ENCODE results near the gene KREMEN1. TPM values are rescaled to one million over a fixed set of nuclear protein-coding genes. Genes with fewer than 3 reads are reported as not detected.

The KREMEN1 gene
- total and polyA plus RNA-seq, 9 of the 15 experiments (the other 6 are each of a cell fraction or from before 2014, with no cell fraction given): 0.69 to 11.5 (median 4.3) TPM

GRCh38 chr22:29141078-29141688 lies 68.3 kb downstream of the KREMEN1 start:
- intact Hi-C loops (cut with micrococcal nuclease) (no loop called here), in situ Hi-C loops (cut with MboI) (no loop called here)
- Histone ChIP-seq H3K4me3 (no peak overlapping the region), H3K9me3 (replicated peaks; ENCODE audit: control insufficient read depth, insufficient read depth, low read depth, low read length) (no peaks in the 10 kb centered on the region), H3K27ac (ENCODE audit: extremely low read depth, low read depth, low read length) (no peak overlapping the region), H3K9ac (ENCODE audit: insufficient read depth in 1 of 2, low read depth in 2 of 2, low read length in 2 of 2) (no peak overlapping the region), H3K4me2 (ENCODE audit: insufficient read depth, low read length) (no peak overlapping the region), H3K79me2 (ENCODE audit: control insufficient read depth, insufficient read depth, low read length) (no peaks in the 10 kb centered on the region), H3K36me3 (ENCODE audit: control insufficient read depth, insufficient read depth, low read length) (peaks cover 10% of the 10 kb centered on the region; the same call in 2 of the 3 replicates), H3K4me1 (replicated peaks in 1 of 2; ENCODE audit: control insufficient read depth in 2 of 2, insufficient read depth in 2 of 2, low read length in 2 of 2) (peaks cover 0 to 20% of the 10 kb centered on the region in 2 experiments; a peak in 2 of 5 replicates), H4K20me1 (replicated peaks; ENCODE audit: control insufficient read depth, insufficient read depth, low read length) (no peaks in the 10 kb centered on the region), H3K27me3 (ENCODE audit: control insufficient read depth in 2 of 2, insufficient read depth in 2 of 2, low read length in 2 of 2) (no peaks in the 10 kb centered on the region), H3K9me1 (ENCODE audit: control insufficient read depth, insufficient read depth, low read length) (no peaks in the 10 kb centered on the region), H2AFZ (ENCODE audit: low read depth, low read length) (no peak overlapping the region)
- WGBS (ENCODE audit: insufficient coverage, low coverage, missing lambda C conversion rate): 57% methylated on average over 7 of the region's 10 CpGs
- BruUV-seq (replicated peaks): no TSS peak
- ChIA-PET POLR2A (interaction anchor here (0.6 to 0.7 kb wide), 3 partner anchors 11 to 381 kb away, joined by 3 to 6 read pairs (median 4); no protein-coding TSS in a partner anchor), CTCF (ENCODE audit: low intra/inter-chr PET ratio) (no interaction called here)
- FAIRE-seq (no peak), DNase-seq (ENCODE audit: extremely low read depth in 1 of 4, low spot score in 3 of 4) (no peak), ATAC-seq (no peak)
- TF ChIP-seq ZNF444 (CRISPR knock-in tag; IDR thresholded peaks at IDR 0.05): no peak
- TF ChIP-seq NR1H2 (CRISPR knock-in tag; IDR thresholded peaks at IDR 0.05): no peak
- no peak for TF ChIP-seq ZNF41 (CRISPR knock-in tag; conservative IDR thresholded peaks at IDR 0.05)
- no peak for TF ChIP-seq MCM2 (IDR thresholded peaks at IDR 0.05; ENCODE audit: low read depth)
- TF ChIP-seq ZNF707 (CRISPR knock-in tag; conservative IDR thresholded peaks at IDR 0.05): no peak
- no peak for TF ChIP-seq HNRNPH1 (optimal IDR thresholded peaks at IDR 0.05; ENCODE audit: low read depth, low read length)
- no peak for TF ChIP-seq XRCC4 (IDR thresholded peaks at IDR 0.05; ENCODE audit: extremely low read depth, insufficient read depth, insufficient read length)
- TF ChIP-seq ZNF280B (CRISPR knock-in tag; IDR thresholded peaks at IDR 0.05): no peak
- no peak for TF ChIP-seq NONO (IDR thresholded peaks at IDR 0.05; ENCODE audit: low read depth in 2 of 2, low read length in 1 of 2)
- TF ChIP-seq TAL1 (IDR thresholded peaks at IDR 0.05): no peak
- TF ChIP-seq CBX3 (IDR thresholded peaks at IDR 0.05; ENCODE audit: borderline replicate concordance in 1 of 2, low read length in 2 of 2): no peak
- TF ChIP-seq ZBTB26 (CRISPR knock-in tag; IDR thresholded peaks at IDR 0.05): no peak
- TF ChIP-seq CBX5 (IDR thresholded peaks at IDR 0.05; ENCODE audit: borderline replicate concordance, low read depth): no peak
- TF ChIP-seq TSHZ1 (CRISPR knock-in tag; IDR thresholded peaks at IDR 0.05): no peak
- no peak for TF ChIP-seq ETS2 (tag; IDR thresholded peaks at IDR 0.05; ENCODE audit: borderline replicate concordance, poor library complexity, severe bottlenecking)
- no peak for TF ChIP-seq NUFIP1 (IDR thresholded peaks at IDR 0.05; ENCODE audit: partially characterized antibody)
